K562 (cell line): Measurements from ENCODE around the gene UBXN11.

Source experiments
- ADNP ChIP-seq: fragments of 200-800 bp; sonication (Bioruptor generic); IDR thresholded peaks from 2 replicates; pipeline ENCODE4 v1.6.1; 2016; ENCODE audit warnings: missing genetic modification characterization, missing compliant biosample characterization
- RAD21 ChIP-seq, 2 experiments: fragments of 250-450 bp in 1 of 2; fragments of 450-650 bp in 1 of 2; sonication (Bioruptor Pico) in 1 of 2; formaldehyde crosslinking in 1 of 2; IDR thresholded peaks in 1 of 2; conservative IDR thresholded peaks in 1 of 2; 2 replicates each; pipeline versions ENCODE4 v1.4.0 to v1.8.0; 2020 to 2022; ENCODE audit warnings: mild to moderate bottlenecking in 2 of 2, moderate library complexity in 1 of 2
- RAD51 ChIP-seq: fragments of 450-650 bp; IDR thresholded peaks from 2 replicates; pipeline ENCODE4 v1.7.1; 2016; ENCODE audit warnings: low read depth, mild to moderate bottlenecking, borderline replicate concordance
- STAG1 ChIP-seq: sonication (generic); formaldehyde crosslinking; IDR thresholded peaks from 2 replicates; pipeline ENCODE4 v1.5.0; 2020; ENCODE audit warnings: missing genetic modification reagents, borderline replicate concordance
- ZFP36 ChIP-seq: fragments of 150-350 bp; IDR thresholded peaks from 2 replicates; pipeline ENCODE4 v1.6.1; 2018; ENCODE audit warnings: low read length, low read depth; ENCODE audit not compliant: partially characterized antibody
- TF ChIP-seq, protein P1 (sequence below): sonication (generic); formaldehyde crosslinking; IDR thresholded peaks from 2 replicates; pipeline ENCODE4 v1.5.0; 2020; ENCODE audit warnings: missing genetic modification reagents
- TF ChIP-seq, protein P2 (sequence below): sonication (generic); formaldehyde crosslinking; IDR thresholded peaks from 2 replicates; pipeline ENCODE4 v1.8.0; 2022; ENCODE audit warnings: mild to moderate bottlenecking, missing genetic modification reagents, borderline replicate concordance
- TF ChIP-seq, protein P3 (sequence below): fragments of 250-450 bp; sonication (Bioruptor Pico); IDR thresholded peaks from 2 replicates; pipeline ENCODE4 v1.5.0; 2020; ENCODE audit warnings: mild to moderate bottlenecking, borderline replicate concordance

DNA sequence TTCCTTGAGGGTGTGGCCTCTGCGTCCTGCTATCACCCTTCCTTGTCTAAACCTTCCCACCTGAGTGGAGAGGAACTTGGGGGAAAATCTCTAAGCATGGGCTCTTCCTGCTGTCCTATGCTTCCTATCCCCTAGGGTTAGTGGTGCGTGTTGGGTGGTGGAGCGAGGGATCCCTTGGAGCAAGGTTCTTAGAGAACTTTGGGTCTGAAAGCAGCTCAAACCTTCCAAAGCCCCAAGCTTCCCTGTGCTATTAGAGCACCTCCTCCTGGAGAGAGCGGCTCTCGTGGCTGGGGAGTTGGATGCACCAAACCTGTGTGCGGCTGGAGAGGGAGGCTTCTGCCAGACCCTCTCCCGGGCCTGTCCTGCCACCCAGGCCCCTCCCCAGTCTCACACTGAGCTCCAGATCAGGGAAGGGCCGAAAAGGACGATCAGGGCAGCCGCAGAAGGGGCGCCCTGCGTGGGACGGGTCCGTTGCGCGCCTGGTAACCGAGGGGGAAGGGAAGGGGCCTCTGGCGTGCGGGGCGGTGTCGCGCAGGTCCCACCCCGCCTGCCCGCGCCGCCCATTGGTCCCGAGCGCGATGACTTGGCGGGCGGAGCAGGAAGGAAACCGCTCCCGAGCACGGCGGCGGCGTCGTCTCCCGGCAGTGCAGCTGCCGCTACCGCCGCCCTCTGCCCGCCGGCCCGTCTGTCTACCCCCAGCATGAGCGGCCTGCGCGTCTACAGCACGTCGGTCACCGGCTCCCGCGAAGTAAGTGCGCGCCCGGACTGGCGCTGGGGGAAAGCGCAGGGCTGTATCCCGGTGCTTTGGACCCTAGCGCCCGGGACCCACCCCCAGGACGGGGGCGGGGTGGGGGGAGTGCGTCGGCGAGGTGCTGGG, 26.7 kb downstream of the UBXN11 start, which contains the start of gene SH3BGRL3:
- TF ChIP-seq RAD21 (CRISPR knock-in tag; conservative IDR thresholded peaks at IDR 0.05 in 1 of 2, IDR thresholded peaks at IDR 0.05 in 1 of 2), result peak; percentile 35 to 40; a peak in 2 of 4 replicates
- no peak for TF ChIP-seq STAG1
- no peak for TF ChIP-seq ZFP36
- no peak for TF ChIP-seq RAD51
- TF ChIP-seq, protein P1, sequence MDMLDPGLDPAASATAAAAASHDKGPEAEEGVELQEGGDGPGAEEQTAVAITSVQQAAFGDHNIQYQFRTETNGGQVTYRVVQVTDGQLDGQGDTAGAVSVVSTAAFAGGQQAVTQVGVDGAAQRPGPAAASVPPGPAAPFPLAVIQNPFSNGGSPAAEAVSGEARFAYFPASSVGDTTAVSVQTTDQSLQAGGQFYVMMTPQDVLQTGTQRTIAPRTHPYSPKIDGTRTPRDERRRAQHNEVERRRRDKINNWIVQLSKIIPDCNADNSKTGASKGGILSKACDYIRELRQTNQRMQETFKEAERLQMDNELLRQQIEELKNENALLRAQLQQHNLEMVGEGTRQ, result no peak
- TF ChIP-seq, protein P2, sequence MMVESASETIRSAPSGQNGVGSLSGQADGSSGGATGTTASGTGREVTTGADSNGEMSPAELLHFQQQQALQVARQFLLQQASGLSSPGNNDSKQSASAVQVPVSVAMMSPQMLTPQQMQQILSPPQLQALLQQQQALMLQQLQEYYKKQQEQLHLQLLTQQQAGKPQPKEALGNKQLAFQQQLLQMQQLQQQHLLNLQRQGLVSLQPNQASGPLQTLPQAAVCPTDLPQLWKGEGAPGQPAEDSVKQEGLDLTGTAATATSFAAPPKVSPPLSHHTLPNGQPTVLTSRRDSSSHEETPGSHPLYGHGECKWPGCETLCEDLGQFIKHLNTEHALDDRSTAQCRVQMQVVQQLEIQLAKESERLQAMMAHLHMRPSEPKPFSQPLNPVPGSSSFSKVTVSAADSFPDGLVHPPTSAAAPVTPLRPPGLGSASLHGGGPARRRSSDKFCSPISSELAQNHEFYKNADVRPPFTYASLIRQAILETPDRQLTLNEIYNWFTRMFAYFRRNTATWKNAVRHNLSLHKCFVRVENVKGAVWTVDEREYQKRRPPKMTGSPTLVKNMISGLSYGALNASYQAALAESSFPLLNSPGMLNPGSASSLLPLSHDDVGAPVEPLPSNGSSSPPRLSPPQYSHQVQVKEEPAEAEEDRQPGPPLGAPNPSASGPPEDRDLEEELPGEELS (CRISPR knock-in tag), result no peak
- no peak for TF ChIP-seq ADNP (tag)
- TF ChIP-seq, protein P3, sequence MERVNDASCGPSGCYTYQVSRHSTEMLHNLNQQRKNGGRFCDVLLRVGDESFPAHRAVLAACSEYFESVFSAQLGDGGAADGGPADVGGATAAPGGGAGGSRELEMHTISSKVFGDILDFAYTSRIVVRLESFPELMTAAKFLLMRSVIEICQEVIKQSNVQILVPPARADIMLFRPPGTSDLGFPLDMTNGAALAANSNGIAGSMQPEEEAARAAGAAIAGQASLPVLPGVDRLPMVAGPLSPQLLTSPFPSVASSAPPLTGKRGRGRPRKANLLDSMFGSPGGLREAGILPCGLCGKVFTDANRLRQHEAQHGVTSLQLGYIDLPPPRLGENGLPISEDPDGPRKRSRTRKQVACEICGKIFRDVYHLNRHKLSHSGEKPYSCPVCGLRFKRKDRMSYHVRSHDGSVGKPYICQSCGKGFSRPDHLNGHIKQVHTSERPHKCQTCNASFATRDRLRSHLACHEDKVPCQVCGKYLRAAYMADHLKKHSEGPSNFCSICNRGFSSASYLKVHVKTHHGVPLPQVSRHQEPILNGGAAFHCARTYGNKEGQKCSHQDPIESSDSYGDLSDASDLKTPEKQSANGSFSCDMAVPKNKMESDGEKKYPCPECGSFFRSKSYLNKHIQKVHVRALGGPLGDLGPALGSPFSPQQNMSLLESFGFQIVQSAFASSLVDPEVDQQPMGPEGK (CRISPR knock-in tag), result 0 out of 2 replicates have a peak, but pooled peaks have one; percentile 75
